Fibroblast of lung (primary cell): Measurements from ENCODE around the gene TAPBPL. TPM values are rescaled to one million over a fixed set of nuclear protein-coding genes. Genes with fewer than 3 reads are reported as not detected.
"Not testable (repeated sequence)": the region's sequence is repeated elsewhere in the genome, so short reads cannot be mapped to it uniquely, and the experiment has no call there.

Source experiments
- DNase-seq, 2 donors: peaks; one replicate each; pipeline versions ENCODE4 v3.0.0 to v3.0.0-alpha.2; 2010; ENCODE audit warnings: low read depth in 2 of 2
- H2AFZ ChIP-seq: 2 replicates; pipeline ENCODE4 v1.5.1; 2012; ENCODE audit warnings: low read length, control low read depth, inconsistent platforms
- H3K27ac ChIP-seq: 2 replicates; pipeline ENCODE4 v1.5.1; 2011; ENCODE audit warnings: low read length, control low read depth; ENCODE audit not compliant: insufficient read depth
- H3K27me3 ChIP-seq: 2 replicates; pipeline ENCODE4 v1.5.1; 2011; ENCODE audit warnings: mild to moderate bottlenecking, low read length; ENCODE audit not compliant: control insufficient read depth, insufficient read depth
- H3K36me3 ChIP-seq: 2 replicates; pipeline ENCODE4 v1.5.1; 2011; ENCODE audit warnings: low read length; ENCODE audit not compliant: control insufficient read depth, insufficient read depth
- H3K4me1 ChIP-seq: 2 replicates; pipeline ENCODE4 v1.5.1; 2011; ENCODE audit warnings: low read length; ENCODE audit not compliant: control insufficient read depth, insufficient read depth; ENCODE audit errors: extremely low read depth
- H3K4me2 ChIP-seq: 2 replicates; pipeline ENCODE4 v1.5.1; 2011; ENCODE audit warnings: low read length, control low read depth; ENCODE audit not compliant: insufficient read depth; ENCODE audit errors: extremely low read depth
- H3K4me3 ChIP-seq, 4 experiments: fragments of 200-600 bp in 1 of 4; sonication (generic) in 1 of 4; replicated peaks in 1 of 4; 2 replicates each; pipeline ENCODE4 v1.5.1; 2011 to 2016; ENCODE audit warnings: low read length in 4 of 4, low read depth in 3 of 4, mild to moderate bottlenecking in 3 of 4, control low read depth in 2 of 4, inconsistent platforms in 1 of 4, mixed read lengths in 1 of 4; ENCODE audit not compliant: insufficient read depth in 1 of 4; ENCODE audit errors: control extremely low read depth in 1 of 4
- H3K79me2 ChIP-seq: 2 replicates; pipeline ENCODE4 v1.5.1; 2012; ENCODE audit warnings: mild to moderate bottlenecking, low read length, inconsistent platforms; ENCODE audit not compliant: control insufficient read depth, insufficient read depth
- H3K9ac ChIP-seq: 2 replicates; pipeline ENCODE4 v1.5.1; 2011; ENCODE audit warnings: mild to moderate bottlenecking, low read length, control low read depth; ENCODE audit not compliant: insufficient read depth
- H3K9me3 ChIP-seq: 2 replicates; pipeline ENCODE4 v1.5.1; 2012; ENCODE audit warnings: low read depth, low read length; ENCODE audit not compliant: control insufficient read depth, insufficient read depth
- H4K20me1 ChIP-seq: 2 replicates; pipeline ENCODE4 v1.5.1; 2011; ENCODE audit warnings: low read length; ENCODE audit not compliant: control insufficient read depth, insufficient read depth; ENCODE audit errors: extremely low read depth
- CTCF ChIP-seq, 2 donors: IDR thresholded peaks in 1 of 2; conservative IDR thresholded peaks in 1 of 2; 1 replicate in 1 of 2; 2 replicates in 1 of 2; pipeline ENCODE4 v1.5.1; 2011 to 2012; ENCODE audit warnings: low read length in 2 of 2, control low read depth in 1 of 2, inconsistent platforms in 1 of 2, low read depth in 1 of 2, mild to moderate bottlenecking in 1 of 2
- EZH2 ChIP-seq: IDR thresholded peaks from 2 replicates; pipeline ENCODE4 v1.5.1; 2012; ENCODE audit warnings: low read length, control low read depth, mild to moderate bottlenecking; ENCODE audit errors: missing control alignments
- polyA plus RNA-seq, 2 donors: library from polyadenylated mRNA; depleted of rRNA in 1 of 2; stranded (reverse) in 1 of 2; unstranded in 1 of 2; fragments of >200 nt; gene quantifications; 2 replicates each; pipeline ENCODE4 v1.2.1, GENCODE V29; 2011 to 2012; ENCODE audit warnings: missing spikeins in 1 of 2
- total RNA-seq: library from RNA; depleted of rRNA; stranded (reverse); fragments of >200 nt; gene quantifications from 2 replicates; pipeline ENCODE4 v1.2.1, GENCODE V29; 2014

TAPBPL gene
- total and polyA plus RNA-seq, 2 donors (not counting 1 experiment from before 2014, with no cell fraction given) = 14.0 to 17.3 TPM

GRCh38 chr12:6464531-6464930, 12.7 kb downstream of the TAPBPL start:
- H3K27ac ChIP-seq = no peak overlapping the region
- peaks cover 26% of the 10 kb centered on the region for H3K36me3 ChIP-seq
- no peaks in the 10 kb centered on the region for H3K27me3 ChIP-seq
- H3K4me3 ChIP-seq = no peak overlapping the region
- no peaks in the 10 kb centered on the region for H4K20me1 ChIP-seq
- H2AFZ ChIP-seq = no peak overlapping the region
- peaks cover 13% of the 10 kb centered on the region for H3K79me2 ChIP-seq
- no peak for TF ChIP-seq CTCF (conservative IDR thresholded peaks at IDR 0.05 in 1 of 2, IDR thresholded peaks at IDR 0.05 in 1 of 2; ENCODE audit: low read depth in 1 of 2, low read length in 2 of 2)
- no peak for TF ChIP-seq EZH2
- no peak overlapping the region for H3K4me2 ChIP-seq
- peaks cover 11% of the 10 kb centered on the region for H3K4me1 ChIP-seq
- H3K9ac ChIP-seq = no peak overlapping the region
- no peaks in the 10 kb centered on the region for H3K9me3 ChIP-seq
- DNase-seq = no peak

DNA sequence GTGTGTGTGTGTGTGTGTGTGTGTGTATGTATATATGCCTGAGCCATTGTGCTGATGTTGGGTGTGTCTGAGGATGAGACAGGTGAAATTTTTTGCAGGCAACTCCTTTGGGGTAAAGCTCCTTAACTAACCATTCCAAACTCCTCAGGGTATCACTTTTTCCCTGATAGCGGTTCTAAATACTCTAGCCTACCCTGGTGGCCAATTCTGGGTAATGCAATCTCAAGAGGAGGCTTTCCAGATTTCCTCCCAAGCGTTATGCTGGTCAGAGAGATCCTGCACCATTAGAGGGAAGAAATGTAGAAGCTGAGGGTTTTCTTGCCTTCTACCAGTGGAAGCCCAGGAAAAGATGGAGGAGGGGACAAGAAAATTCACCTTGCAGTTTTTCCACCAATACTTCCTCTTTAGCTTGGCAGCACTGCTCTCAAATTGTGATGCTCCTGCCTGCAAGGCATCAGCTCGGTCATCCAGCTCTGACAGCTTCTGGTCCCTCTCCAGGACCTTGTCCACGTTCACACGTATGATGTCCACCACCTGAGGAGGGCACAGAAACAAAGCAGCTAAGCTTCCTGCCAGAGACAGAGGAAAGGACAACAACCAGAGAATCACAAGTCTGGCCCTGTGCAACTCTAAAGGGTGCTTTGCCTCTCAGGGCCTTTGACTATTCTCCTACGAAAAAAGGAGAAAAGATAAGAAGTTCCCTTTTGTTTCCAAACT, 13.8 kb downstream of the TAPBPL start:
- peak; percentile 60 to 85 for DNase-seq
- peaks cover 24% of the 10 kb centered on the region for H3K36me3 ChIP-seq
- no peak for TF ChIP-seq EZH2
- TF ChIP-seq CTCF (conservative IDR thresholded peaks at IDR 0.05 in 1 of 2, IDR thresholded peaks at IDR 0.05 in 1 of 2; ENCODE audit: low read depth in 1 of 2, low read length in 2 of 2) = peak; percentile 96 to 97

DNA sequence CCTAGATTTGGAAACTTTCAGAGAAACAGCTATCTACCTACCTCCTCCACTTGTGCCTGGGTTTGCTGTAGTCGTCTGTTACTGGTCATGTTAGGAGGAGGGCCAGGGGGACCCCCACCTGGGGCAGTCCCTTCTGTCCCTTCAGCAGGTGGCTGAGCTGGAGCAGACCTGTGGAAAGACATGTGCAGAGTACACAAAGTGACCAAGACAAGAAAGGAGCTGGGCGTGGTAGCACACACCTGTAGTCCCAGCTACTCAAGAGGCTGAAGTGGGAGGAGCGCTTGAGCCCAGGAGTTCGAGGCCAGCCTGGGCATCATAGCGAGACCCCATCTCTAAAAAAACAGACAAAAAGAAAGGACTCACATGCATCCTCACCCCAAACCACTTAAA, 14.3 kb downstream of the TAPBPL start:
- Histone ChIP-seq H3K27me3 (no peaks in the 10 kb centered on the region), H3K36me3 (peaks cover 23% of the 10 kb centered on the region), H3K9me3 (no peaks in the 10 kb centered on the region), H3K9ac (no peak overlapping the region), H3K27ac (no peak overlapping the region), H3K4me2 (no peak overlapping the region), H3K4me3 (no peak overlapping the region), H3K4me1 (peaks cover 11% of the 10 kb centered on the region), H3K79me2 (peaks cover 17% of the 10 kb centered on the region), H2AFZ (no peak overlapping the region), H4K20me1 (no peaks in the 10 kb centered on the region)
- TF ChIP-seq CTCF (conservative IDR thresholded peaks at IDR 0.05 in 1 of 2, IDR thresholded peaks at IDR 0.05 in 1 of 2; ENCODE audit: low read depth in 1 of 2, low read length in 2 of 2) (no peak), EZH2 (no peak)
- no peak for DNase-seq

More for the DNA sequence above, 13.8 kb downstream of the TAPBPL start:
- Histone ChIP-seq H2AFZ (no peak overlapping the region), H3K9ac (no peak overlapping the region), H3K79me2 (peaks cover 17% of the 10 kb centered on the region), H3K27ac (no peak overlapping the region), H3K4me2 (no peak overlapping the region), H3K27me3 (no peaks in the 10 kb centered on the region), H3K9me3 (no peaks in the 10 kb centered on the region), H4K20me1 (no peaks in the 10 kb centered on the region), H3K4me1 (peaks cover 11% of the 10 kb centered on the region), H3K4me3 (no peak overlapping the region)

GRCh38 chr12:6466751-6467150, 14.9 kb downstream of the TAPBPL start:
- H3K4me2 ChIP-seq = not testable (repeated sequence)

More at GRCh38 chr12:6466751-6467150, 14.9 kb downstream of the TAPBPL start:
- not testable (repeated sequence) for H2AFZ ChIP-seq, H4K20me1 ChIP-seq, H3K9me3 ChIP-seq, H3K4me3 ChIP-seq, H3K27ac ChIP-seq, H3K27me3 ChIP-seq, DNase-seq, H3K9ac ChIP-seq
- Histone ChIP-seq H3K36me3 (peaks cover 20% of the 10 kb centered on the region), H3K79me2 (peaks cover 17% of the 10 kb centered on the region), H3K4me1 (peaks cover 11% of the 10 kb centered on the region)
